Thoracic aorta endothelial cell (primary cell): ENCODE data around the gene VSIG4. TPM values are rescaled to one million over a fixed set of nuclear protein-coding genes. Genes with fewer than 3 reads are reported as not detected.

ENCODE experiments used
- total RNA-seq: library from RNA; depleted of rRNA; stranded (reverse); fragments of >200 nt; gene quantifications from 2 replicates; pipeline ENCODE4 v1.2.3, GENCODE V29; 2012

The VSIG4 gene, protein sequence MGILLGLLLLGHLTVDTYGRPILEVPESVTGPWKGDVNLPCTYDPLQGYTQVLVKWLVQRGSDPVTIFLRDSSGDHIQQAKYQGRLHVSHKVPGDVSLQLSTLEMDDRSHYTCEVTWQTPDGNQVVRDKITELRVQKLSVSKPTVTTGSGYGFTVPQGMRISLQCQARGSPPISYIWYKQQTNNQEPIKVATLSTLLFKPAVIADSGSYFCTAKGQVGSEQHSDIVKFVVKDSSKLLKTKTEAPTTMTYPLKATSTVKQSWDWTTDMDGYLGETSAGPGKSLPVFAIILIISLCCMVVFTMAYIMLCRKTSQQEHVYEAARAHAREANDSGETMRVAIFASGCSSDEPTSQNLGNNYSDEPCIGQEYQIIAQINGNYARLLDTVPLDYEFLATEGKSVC
- total RNA-seq: not detected in 2 replicates

DNA sequence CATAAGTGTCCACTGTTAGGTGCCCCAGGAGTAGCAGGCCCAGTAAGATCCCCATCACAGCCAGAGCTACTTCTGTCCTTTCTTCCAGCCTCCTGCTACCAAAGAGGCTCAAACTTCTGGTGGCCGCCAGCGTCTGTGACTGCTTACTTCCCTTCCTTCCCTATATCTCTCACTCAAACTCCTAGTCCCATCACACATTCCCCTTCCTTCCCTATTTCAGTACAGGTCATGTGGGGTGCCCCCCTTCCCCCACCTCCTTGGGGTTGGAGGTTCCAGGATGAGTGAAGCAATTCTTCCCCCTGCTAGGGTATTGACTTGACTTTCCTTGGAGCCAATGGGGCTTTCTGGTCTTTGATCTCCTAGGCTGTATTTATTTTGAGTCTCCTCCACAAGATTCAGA, at the start of gene VSIG4:
VSIG4 (minus strand) TSS at position 137 of the 400 bp plus-strand sequence; CDS start at position 55, 82 bp downstream.

Other genes with a start within 250 kb of the VSIG4 start
- 0.66 and 1.8 TPM in 2 replicates for gene HEPH, start 124.2 kb upstream of the VSIG4 start, total RNA-seq